GM12875 (cell line): ENCODE data around the gene SCGB1C1.
A peak's percentile ranks its signal among the peaks of the same experiment; 100 is the strongest.

ENCODE experiments used
- H3K4me3 ChIP-seq: one replicate; pipeline ENCODE4 v1.5.1; 2011; ENCODE audit warnings: low read depth, low read length, control low read depth
- TF ChIP-seq, protein P1 (sequence below): IDR thresholded peaks from 2 replicates; pipeline ENCODE4 v1.5.1; 2011; ENCODE audit warnings: low read depth, mild to moderate bottlenecking, control low read depth, inconsistent platforms, low read length, moderate library complexity, borderline replicate concordance; ENCODE audit not compliant: insufficient read depth

SCGB1C1 gene

DNA sequence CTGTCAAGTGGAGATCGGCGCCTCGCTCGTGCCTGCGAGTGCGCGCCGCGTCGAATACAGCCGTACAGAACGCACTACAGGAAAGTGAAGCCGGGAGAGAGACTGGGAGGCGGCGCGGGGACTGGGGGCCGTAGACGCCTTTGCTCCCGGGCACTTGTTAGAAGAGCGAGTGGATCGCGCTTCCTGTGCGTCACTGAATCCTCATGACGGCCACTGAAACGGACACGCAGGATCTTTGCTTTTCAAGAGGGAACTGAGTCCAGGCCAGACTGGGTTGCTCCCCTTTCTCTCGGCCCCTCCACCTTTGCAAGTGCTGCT lies 14.9 kb downstream of the SCGB1C1 start:
- peak overlapping the region; percentile 89 for H3K4me3 ChIP-seq
- TF ChIP-seq, protein P1, sequence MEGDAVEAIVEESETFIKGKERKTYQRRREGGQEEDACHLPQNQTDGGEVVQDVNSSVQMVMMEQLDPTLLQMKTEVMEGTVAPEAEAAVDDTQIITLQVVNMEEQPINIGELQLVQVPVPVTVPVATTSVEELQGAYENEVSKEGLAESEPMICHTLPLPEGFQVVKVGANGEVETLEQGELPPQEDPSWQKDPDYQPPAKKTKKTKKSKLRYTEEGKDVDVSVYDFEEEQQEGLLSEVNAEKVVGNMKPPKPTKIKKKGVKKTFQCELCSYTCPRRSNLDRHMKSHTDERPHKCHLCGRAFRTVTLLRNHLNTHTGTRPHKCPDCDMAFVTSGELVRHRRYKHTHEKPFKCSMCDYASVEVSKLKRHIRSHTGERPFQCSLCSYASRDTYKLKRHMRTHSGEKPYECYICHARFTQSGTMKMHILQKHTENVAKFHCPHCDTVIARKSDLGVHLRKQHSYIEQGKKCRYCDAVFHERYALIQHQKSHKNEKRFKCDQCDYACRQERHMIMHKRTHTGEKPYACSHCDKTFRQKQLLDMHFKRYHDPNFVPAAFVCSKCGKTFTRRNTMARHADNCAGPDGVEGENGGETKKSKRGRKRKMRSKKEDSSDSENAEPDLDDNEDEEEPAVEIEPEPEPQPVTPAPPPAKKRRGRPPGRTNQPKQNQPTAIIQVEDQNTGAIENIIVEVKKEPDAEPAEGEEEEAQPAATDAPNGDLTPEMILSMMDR: no peak

DNA sequence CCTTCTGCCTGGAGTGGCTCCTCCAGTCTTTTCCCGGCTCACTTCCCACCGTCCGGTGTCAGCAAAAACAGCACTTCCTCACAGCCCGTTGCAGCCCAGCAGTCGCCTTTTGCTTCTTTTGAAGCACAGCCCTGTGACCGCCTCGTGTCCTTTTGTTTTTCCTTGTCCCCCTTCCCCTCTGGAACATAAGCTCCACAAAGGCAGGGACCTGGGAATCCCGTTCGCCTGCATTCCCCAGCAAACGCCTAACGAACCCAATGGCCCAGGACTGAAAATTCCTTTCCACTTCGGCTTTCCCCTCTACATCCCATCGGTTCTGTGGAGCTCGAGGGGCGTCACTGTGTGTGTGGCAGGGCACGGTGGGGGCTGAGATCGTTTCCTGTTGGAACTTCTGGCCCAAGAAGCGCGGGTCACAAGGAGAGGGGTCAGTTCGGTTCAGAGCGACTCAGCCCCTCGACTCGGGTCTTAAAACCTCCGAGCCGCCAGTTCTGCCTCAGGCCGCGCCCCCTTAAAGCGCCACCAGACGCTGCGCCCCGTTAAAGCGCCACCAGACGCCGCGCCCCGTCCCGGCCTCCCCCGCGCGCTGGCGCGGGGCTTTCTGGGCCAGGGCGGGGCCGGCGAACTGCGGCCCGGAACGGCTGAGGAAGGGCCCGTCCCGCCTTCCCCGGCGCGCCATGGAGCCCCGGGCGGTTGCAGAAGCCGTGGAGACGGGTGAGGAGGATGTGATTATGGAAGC lies 15.5 kb downstream of the SCGB1C1 start:
- TF ChIP-seq, protein P1: no peak
- H3K4me3 ChIP-seq: peak overlapping the region; percentile 89

DNA sequence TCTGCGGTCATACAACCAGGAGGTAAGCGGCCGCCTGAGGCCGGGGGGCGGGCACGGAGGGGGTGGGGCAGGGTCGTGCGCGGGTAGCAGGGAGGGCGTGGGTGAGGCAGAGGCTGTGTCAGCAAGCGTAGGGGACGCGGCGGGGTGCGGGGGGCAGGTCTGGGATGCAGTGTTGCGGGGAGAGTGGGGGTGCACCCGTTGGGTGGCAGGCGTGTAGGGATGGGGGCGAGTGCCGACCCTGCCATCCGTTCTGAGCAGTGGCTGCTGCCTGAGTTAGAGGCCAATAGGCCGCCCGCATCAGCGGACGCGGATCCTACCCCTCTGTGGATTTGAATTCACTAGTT lies 16.0 kb downstream of the SCGB1C1 start:
- TF ChIP-seq, protein P1: no peak
- peak overlapping the region; percentile 89 for H3K4me3 ChIP-seq

DNA sequence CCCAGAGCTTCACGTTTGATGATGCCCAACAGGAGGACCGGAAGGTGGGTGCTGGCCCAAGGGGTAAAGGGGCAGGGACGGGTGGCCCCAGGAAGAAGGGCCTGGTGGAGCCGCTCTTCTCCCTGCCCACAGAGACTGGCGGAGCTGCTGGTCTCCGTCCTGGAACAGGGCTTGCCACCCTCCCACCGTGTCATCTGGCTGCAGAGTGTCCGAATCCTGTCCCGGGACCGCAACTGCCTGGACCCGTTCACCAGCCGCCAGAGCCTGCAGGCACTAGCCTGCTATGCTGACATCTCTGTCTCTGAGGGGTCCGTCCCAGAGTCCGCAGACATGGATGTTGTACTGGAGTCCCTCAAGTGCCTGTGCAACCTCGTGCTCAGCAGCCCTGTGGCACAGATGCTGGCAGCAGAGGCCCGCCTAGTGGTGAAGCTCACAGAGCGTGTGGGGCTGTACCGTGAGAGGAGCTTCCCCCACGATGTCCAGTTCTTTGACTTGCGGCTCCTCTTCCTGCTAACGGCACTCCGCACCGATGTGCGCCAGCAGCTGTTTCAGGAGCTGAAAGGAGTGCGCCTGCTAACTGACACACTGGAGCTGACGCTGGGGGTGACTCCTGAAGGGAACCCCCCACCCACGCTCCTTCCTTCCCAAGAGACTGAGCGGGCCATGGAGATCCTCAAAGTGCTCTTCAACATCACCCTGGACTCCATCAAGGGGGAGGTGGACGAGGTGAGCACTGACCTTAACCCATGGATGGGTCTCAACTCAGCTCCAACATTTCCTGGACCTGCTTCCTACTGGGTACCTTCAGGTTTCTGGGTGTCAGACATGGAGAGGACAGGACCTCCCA lies 16.6 kb downstream of the SCGB1C1 start:
- H3K4me3 ChIP-seq: peak overlapping the region; percentile 89
- TF ChIP-seq, protein P1: no peak

DNA sequence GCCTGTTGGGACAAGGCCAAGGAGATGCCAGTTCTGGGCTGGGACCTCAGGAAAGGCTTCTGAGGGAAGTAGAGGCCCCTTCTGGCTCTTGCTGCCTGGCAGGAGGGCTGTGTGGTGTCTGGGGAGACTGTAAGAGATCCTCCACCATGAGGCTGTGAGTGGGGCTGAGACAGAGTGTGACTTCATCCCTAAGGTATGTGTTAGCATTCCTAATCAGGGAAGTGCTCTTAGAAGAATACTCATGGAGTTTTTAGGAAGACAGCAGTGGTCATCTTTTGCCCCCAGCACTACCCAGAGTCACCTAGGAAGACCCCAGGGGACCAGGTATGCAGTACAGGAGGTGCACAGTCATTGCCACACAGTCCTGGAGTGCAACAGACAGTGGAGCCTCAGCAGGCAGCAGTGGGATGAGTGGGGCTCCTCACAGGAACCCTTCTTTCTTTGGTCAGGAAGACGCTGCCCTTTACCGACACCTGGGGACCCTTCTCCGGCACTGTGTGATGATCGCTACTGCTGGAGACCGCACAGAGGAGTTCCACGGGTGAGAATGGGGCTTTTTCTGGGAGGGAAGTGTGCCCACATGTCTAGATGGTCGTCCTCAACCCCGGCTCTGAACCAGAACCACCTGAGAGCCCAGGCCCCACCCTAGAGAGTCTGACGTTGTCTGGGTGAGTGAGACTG lies 17.4 kb downstream of the SCGB1C1 start:
- H3K4me3 ChIP-seq: no peak overlapping the region
- TF ChIP-seq, protein P1: no peak

DNA sequence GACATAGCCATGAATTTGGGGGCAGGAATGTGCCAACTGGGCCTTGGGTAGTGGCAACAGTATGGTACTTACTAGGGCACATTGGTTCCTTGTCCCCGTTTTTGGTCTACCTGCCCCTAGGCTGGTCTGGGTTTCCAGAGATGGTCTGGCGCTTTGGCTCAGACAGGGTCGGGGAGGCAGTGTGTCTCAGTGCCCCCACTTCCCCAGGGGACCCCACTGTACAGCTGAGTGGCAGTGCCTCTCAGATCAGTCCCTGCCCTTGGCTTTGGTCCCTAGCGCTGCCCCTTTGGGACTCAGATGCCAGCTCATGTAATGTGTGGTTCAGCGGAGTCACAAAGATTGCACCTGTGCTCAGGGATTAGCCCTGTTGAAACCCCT lies 17.9 kb downstream of the SCGB1C1 start:
- TF ChIP-seq, protein P1: no peak
- no peak overlapping the region for H3K4me3 ChIP-seq
